ENCODE data around the gene CRAT.
A peak's percentile ranks its signal among the peaks of the same experiment; 100 is the strongest.
"Not testable (repeated sequence)": the region's sequence is repeated elsewhere in the genome, so short reads cannot be mapped to it uniquely, and the experiment has no call there.

CRAT gene

GRCh38 chr9:129138144-129138462 lies 27.5 kb upstream of the CRAT start:
- DNase-seq = no peak

- DNase-seq = no peak
Measured at GRCh38 chr9:129137292-129138143, 26.9 kb upstream of the CRAT start.

- no peak for DNase-seq
Measured at GRCh38 chr9:129136446-129137035, 25.9 kb upstream of the CRAT start.

GRCh38 chr9:129135476-129135875 lies 24.9 kb upstream of the CRAT start:
- no peak for DNase-seq

- DNase-seq = no peak
Measured at GRCh38 chr9:129133082-129133481, 22.5 kb upstream of the CRAT start.

GRCh38 chr9:129131300-129132145 lies 20.9 kb upstream of the CRAT start:
- peak; percentile 80 for DNase-seq

- DNase-seq = no peak
Measured at GRCh38 chr9:129130791-129131190, 20.2 kb upstream of the CRAT start.

GRCh38 chr9:129130271-129130670 lies 19.7 kb upstream of the CRAT start:
- DNase-seq = not testable (repeated sequence)

GRCh38 chr9:129128689-129129088 lies 18.1 kb upstream of the CRAT start:
- DNase-seq = no peak

GRCh38 chr9:129126749-129127618 lies 16.4 kb upstream of the CRAT start:
- DNase-seq = no peak

GRCh38 chr9:129125478-129125877 lies 14.9 kb upstream of the CRAT start:
- no peak for DNase-seq

GRCh38 chr9:129124506-129125069 lies 14.0 kb upstream of the CRAT start:
- no peak for DNase-seq

- not testable (repeated sequence) for DNase-seq
Measured at GRCh38 chr9:129122976-129123375, 12.4 kb upstream of the CRAT start.

GRCh38 chr9:129122133-129122532 lies 11.5 kb upstream of the CRAT start:
- DNase-seq = no peak

- no peak for DNase-seq
Measured at GRCh38 chr9:129121483-129121882, 10.9 kb upstream of the CRAT start.

GRCh38 chr9:129118799-129119198 lies 8.2 kb upstream of the CRAT start:
- DNase-seq = no peak

GRCh38 chr9:129113645-129114304 lies 3.2 kb upstream of the CRAT start:
- DNase-seq = no peak

GRCh38 chr9:129112526-129112925 lies 1.9 kb upstream of the CRAT start:
- not testable (repeated sequence) for DNase-seq

- DNase-seq = no peak
Measured at GRCh38 chr9:129111528-129112151, 1.0 kb upstream of the CRAT start.

GRCh38 chr9:129109952-129110739 lies 447 bp downstream of the CRAT start:
- DNase-seq = no peak

- no peak for DNase-seq
Measured at GRCh38 chr9:129109537-129109903, 1.1 kb downstream of the CRAT start.

Data from CD4-positive, alpha-beta T cell treated with Interleukin-15 for 1 hour (primary cell).